ENCODE measurements around the gene KCNQ1OT1. TPM values are rescaled to one million over a fixed set of nuclear protein-coding genes. Genes with fewer than 3 reads are reported as not detected.

Gene KCNQ1OT1
- total RNA-seq, 1 experiment from 2014 or later = 1.3 TPM

DNA sequence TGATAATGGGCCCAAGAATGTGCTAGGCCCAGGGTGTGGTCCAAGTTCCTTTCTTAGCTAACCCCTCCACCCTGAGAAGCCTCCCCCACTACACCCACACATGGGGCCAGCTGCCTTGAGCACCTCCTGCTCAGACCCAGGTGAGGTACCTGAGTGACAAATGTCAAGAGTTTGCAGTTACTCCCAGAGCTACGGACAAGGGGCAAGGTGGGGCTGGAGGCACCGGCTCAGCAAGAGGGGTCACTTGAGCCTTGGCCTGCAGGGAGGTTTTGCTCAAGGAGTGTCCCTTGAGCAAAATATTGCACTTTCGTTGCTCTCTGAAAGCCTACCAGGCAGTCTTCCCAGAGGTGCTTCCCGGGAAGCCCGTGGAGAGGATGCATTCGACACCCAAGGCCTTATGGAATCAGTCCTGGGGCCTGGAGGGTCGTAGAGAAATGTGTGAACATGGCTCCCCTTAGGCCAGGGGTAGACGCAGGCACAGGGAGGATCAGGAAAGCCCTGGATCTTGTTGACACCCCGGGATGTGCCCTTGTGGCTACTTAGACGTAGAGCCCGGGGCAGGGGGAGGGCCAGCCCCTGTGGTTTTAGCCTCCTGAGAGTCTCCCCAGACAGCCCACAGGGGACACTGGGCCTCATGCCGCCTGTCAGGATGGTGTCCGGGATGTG is 140.8 kb downstream of the KCNQ1OT1 start:
- Mint-ChIP-seq H3K9me3 (ENCODE audit: low read depth, unreplicated experiment) (no peaks in the 10 kb centered on the region), H3K27ac (ENCODE audit: unreplicated experiment) (no peak overlapping the region), H3K4me3 (ENCODE audit: low read depth, unreplicated experiment) (no peak overlapping the region), H3K27me3 (ENCODE audit: unreplicated experiment) (no peaks in the 10 kb centered on the region), H3K4me1 (ENCODE audit: low read depth, unreplicated experiment) (no peaks in the 10 kb centered on the region), H3K36me3 (ENCODE audit: insufficient read depth, unreplicated experiment) (no peaks in the 10 kb centered on the region)
- DNase-seq = no peak
- CTCF ChIA-PET = no interaction called here
- no peak for TF ChIP-seq CTCF (IDR thresholded peaks at IDR 0.05; ENCODE audit: unreplicated experiment)
- no TSS peak for BruUV-seq (replicated peaks)
- intact Hi-C loops (cut with micrococcal nuclease; ENCODE audit: unreplicated experiment) = no loop called here

DNA sequence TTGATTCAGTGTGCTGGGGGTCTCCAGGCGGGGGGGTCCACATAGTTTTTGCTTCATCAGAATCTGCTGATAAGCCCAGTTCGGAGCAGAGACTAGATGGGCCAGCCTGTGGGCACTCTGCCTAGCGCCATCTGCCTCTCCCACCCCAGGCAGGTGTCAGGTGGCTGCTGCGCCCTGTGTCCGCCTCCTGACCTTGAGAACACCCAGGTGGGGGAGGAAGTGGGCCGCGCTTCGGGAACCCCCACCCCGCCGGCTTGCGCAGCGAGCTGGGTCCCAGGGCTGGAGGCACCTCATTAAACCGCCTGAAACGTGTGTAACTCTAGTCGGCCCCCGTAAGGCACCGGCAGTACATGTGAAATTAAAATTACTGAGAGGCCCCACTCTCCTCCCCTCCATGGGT is 141.4 kb downstream of the KCNQ1OT1 start:
- H3K4me1 Mint-ChIP-seq (ENCODE audit: low read depth, unreplicated experiment) = no peaks in the 10 kb centered on the region
- no peaks in the 10 kb centered on the region for H3K36me3 Mint-ChIP-seq (ENCODE audit: insufficient read depth, unreplicated experiment)
- H3K4me3 Mint-ChIP-seq (ENCODE audit: low read depth, unreplicated experiment) = no peak overlapping the region
- CTCF ChIA-PET = no interaction called here
- no TSS peak for BruUV-seq (replicated peaks)
- no peak for TF ChIP-seq CTCF (IDR thresholded peaks at IDR 0.05; ENCODE audit: unreplicated experiment)
- no peak overlapping the region for H3K27ac Mint-ChIP-seq (ENCODE audit: unreplicated experiment)
- intact Hi-C loops (cut with micrococcal nuclease; ENCODE audit: unreplicated experiment) = no loop called here
- no peak for DNase-seq
- no peaks in the 10 kb centered on the region for H3K27me3 Mint-ChIP-seq (ENCODE audit: unreplicated experiment)
- no peaks in the 10 kb centered on the region for H3K9me3 Mint-ChIP-seq (ENCODE audit: low read depth, unreplicated experiment)

Other genes starting within 250 kb of the KCNQ1OT1 start
- gene CDKN1C, start 185.8 kb upstream of the KCNQ1OT1 start, total RNA-seq (2022) = 2.2 and 2.4 TPM in 2 replicates
- gene PHLDA2, start 229.4 kb upstream of the KCNQ1OT1 start, total RNA-seq (2022) = 111 and 142 TPM in 2 replicates

Data from Calu3 (cell line).